GM18870 (cell line): Measurements from ENCODE around the gene ITGB8.
A peak's percentile ranks its signal among the peaks of the same experiment; 100 is the strongest.

Source experiments
- ATAC-seq: cut with Tn5 transposase; IDR thresholded peaks from one replicate; pipeline ENCODE4 v1.9.1; 2021; ENCODE audit warnings: moderate library complexity; ENCODE audit not compliant: unreplicated experiment

Gene ITGB8

GRCh38 chr7:20364571-20365196 is 34.0 kb downstream of the ITGB8 start:
- ATAC-seq = no peak

- ATAC-seq = no peak
Observed at GRCh38 chr7:20365486-20365885, 34.8 kb downstream of the ITGB8 start.

GRCh38 chr7:20374399-20374798 is 43.7 kb downstream of the ITGB8 start:
- ATAC-seq = no peak

GRCh38 chr7:20376796-20377195 is 46.1 kb downstream of the ITGB8 start:
- no peak for ATAC-seq

- ATAC-seq = no peak
Observed at GRCh38 chr7:20381406-20382034, 50.8 kb downstream of the ITGB8 start.

- ATAC-seq = no peak
Observed at GRCh38 chr7:20383351-20383750, 52.7 kb downstream of the ITGB8 start.

GRCh38 chr7:20385126-20385525 is 54.4 kb downstream of the ITGB8 start:
- no peak for ATAC-seq

GRCh38 chr7:20388084-20388483 is 57.4 kb downstream of the ITGB8 start:
- no peak for ATAC-seq

- peak; percentile 38 for ATAC-seq
Observed at GRCh38 chr7:20389192-20389591, 58.5 kb downstream of the ITGB8 start.

- no peak for ATAC-seq
Observed at GRCh38 chr7:20393021-20393610, 62.4 kb downstream of the ITGB8 start.

- ATAC-seq = no peak
Observed at GRCh38 chr7:20393616-20394015, 62.9 kb downstream of the ITGB8 start.

GRCh38 chr7:20394284-20394683 is 63.6 kb downstream of the ITGB8 start:
- no peak for ATAC-seq

- ATAC-seq = no peak
Observed at GRCh38 chr7:20395104-20395503, 64.4 kb downstream of the ITGB8 start.

- peak; percentile 72 for ATAC-seq
Observed at GRCh38 chr7:20395511-20395910, 64.8 kb downstream of the ITGB8 start.

- ATAC-seq = no peak
Observed at GRCh38 chr7:20399521-20399920, 68.8 kb downstream of the ITGB8 start.

- ATAC-seq = no peak
Observed at GRCh38 chr7:20401861-20402746, 71.4 kb downstream of the ITGB8 start.

- ATAC-seq = no peak
Observed at GRCh38 chr7:20402747-20403230, 72.1 kb downstream of the ITGB8 start.

GRCh38 chr7:20403331-20403730 is 72.6 kb downstream of the ITGB8 start:
- ATAC-seq = no peak

- ATAC-seq = no peak
Observed at GRCh38 chr7:20404320-20404719, 73.6 kb downstream of the ITGB8 start.

GRCh38 chr7:20407585-20408466 is 77.1 kb downstream of the ITGB8 start:
- no peak for ATAC-seq
